WTC11 (cell line): ENCODE measurements around the gene INTS12. TPM values are rescaled to one million over a fixed set of nuclear protein-coding genes. Genes with fewer than 3 reads are reported as not detected.
A peak's percentile ranks its signal among the peaks of the same experiment; 100 is the strongest.

Source experiments
- ATAC-seq: fragments of 200-7000 bp; cut with Tn5 transposase; 2 replicates; pipeline ENCODE4 v1.10.0; 2021; ENCODE audit warnings: mild to moderate bottlenecking, moderate library complexity
- CTCF ChIA-PET: fragments of 300-600 bp; sonication (Branson Sonifier 250); formaldehyde crosslinking; loops from one replicate; lab custom pipeline; 2021; ENCODE audit warnings: antibody characterized with exemption; lab: Charles Lee
- POLR2A ChIA-PET: fragments of 350-600 bp; sonication (Branson Sonifier 250); formaldehyde crosslinking; loops from one replicate; lab custom pipeline; 2021; ENCODE audit warnings: antibody characterized with exemption; lab: Charles Lee
- DNase-seq: peaks from one replicate; pipeline ENCODE4 v3.0.0; 2021; ENCODE audit warnings: low spot score
- H3K27ac Mint-ChIP-seq: 2 replicates; pipeline ENCODE4 v1.8.0; 2021; ENCODE audit warnings: mixed read lengths
- H3K27me3 Mint-ChIP-seq: 2 replicates; pipeline ENCODE4 v1.8.0; 2021; ENCODE audit warnings: low read depth, mild to moderate bottlenecking, moderate library complexity, mixed read lengths
- H3K36me3 Mint-ChIP-seq: 2 replicates; pipeline ENCODE4 v1.8.0; 2021; ENCODE audit warnings: mixed read lengths
- H3K4me1 Mint-ChIP-seq: 2 replicates; pipeline ENCODE4 v1.8.0; 2022; ENCODE audit warnings: mixed read lengths
- H3K4me3 Mint-ChIP-seq: 2 replicates; pipeline ENCODE4 v1.8.0; 2021; ENCODE audit warnings: mild to moderate bottlenecking, moderate library complexity, mixed read lengths
- H3K9me3 Mint-ChIP-seq: 2 replicates; pipeline ENCODE4 v1.8.0; 2021; ENCODE audit warnings: mixed read lengths
- AR ChIP-seq: fragments of 250-450 bp; sonication (Bioruptor Pico); IDR thresholded peaks from 2 replicates; pipeline ENCODE4 v1.9.0; 2021; ENCODE audit warnings: mild to moderate bottlenecking
- ATF6 ChIP-seq: sonication (generic); formaldehyde crosslinking; IDR thresholded peaks from 2 replicates; pipeline ENCODE4 v1.8.1; 2023; ENCODE audit warnings: mild to moderate bottlenecking, missing genetic modification reagents
- CBFB ChIP-seq: sonication (generic); formaldehyde crosslinking; IDR thresholded peaks from 2 replicates; pipeline ENCODE4 v1.8.1; 2022; ENCODE audit warnings: mild to moderate bottlenecking, low read depth, missing genetic modification reagents
- CREB1 ChIP-seq: sonication (generic); formaldehyde crosslinking; IDR thresholded peaks from 2 replicates; pipeline ENCODE4 v1.8.0; 2023; ENCODE audit warnings: mild to moderate bottlenecking, missing genetic modification reagents
- ETV6 ChIP-seq: sonication (generic); formaldehyde crosslinking; IDR thresholded peaks from 2 replicates; pipeline ENCODE4 v1.8.1; 2022; ENCODE audit warnings: mild to moderate bottlenecking, missing genetic modification reagents
- FOXK1 ChIP-seq: sonication (generic); formaldehyde crosslinking; IDR thresholded peaks from 2 replicates; pipeline ENCODE4 v1.8.0; 2022; ENCODE audit warnings: mild to moderate bottlenecking, moderate library complexity, missing genetic modification reagents
- GABPB1 ChIP-seq: sonication (generic); formaldehyde crosslinking; IDR thresholded peaks from 2 replicates; pipeline ENCODE4 v1.8.1; 2023; ENCODE audit warnings: mild to moderate bottlenecking, missing genetic modification reagents
- GRHL2 ChIP-seq: fragments of 250-450 bp; sonication (Bioruptor Pico); IDR thresholded peaks from 2 replicates; pipeline ENCODE4 v1.8.0; 2022; ENCODE audit warnings: mild to moderate bottlenecking, moderate library complexity; ENCODE audit not compliant: insufficient replicate concordance, severe bottlenecking
- HMGXB4 ChIP-seq: sonication (generic); formaldehyde crosslinking; IDR thresholded peaks from 2 replicates; pipeline ENCODE4 v1.8.1; 2023; ENCODE audit warnings: mild to moderate bottlenecking, moderate library complexity, missing genetic modification reagents
- KAT7 ChIP-seq: sonication (generic); formaldehyde crosslinking; IDR thresholded peaks from 2 replicates; pipeline ENCODE4 v1.8.1; 2023; ENCODE audit warnings: missing genetic modification reagents, mild to moderate bottlenecking, borderline replicate concordance
- MXD4 ChIP-seq: fragments of 250-450 bp; sonication (Bioruptor Pico); IDR thresholded peaks from 2 replicates; pipeline ENCODE4 v1.8.0; 2021; ENCODE audit warnings: mild to moderate bottlenecking, moderate library complexity, borderline replicate concordance
- PREB ChIP-seq: sonication (generic); formaldehyde crosslinking; IDR thresholded peaks from 2 replicates; pipeline ENCODE4 v1.8.1; 2022; ENCODE audit warnings: mild to moderate bottlenecking, missing genetic modification reagents, moderate library complexity, borderline replicate concordance
- TEAD1 ChIP-seq: sonication (generic); formaldehyde crosslinking; IDR thresholded peaks from 2 replicates; pipeline ENCODE4 v1.8.0; 2022; ENCODE audit warnings: mild to moderate bottlenecking, missing genetic modification reagents
- total RNA-seq: library from RNA; stranded (reverse); gene quantifications from 3 replicates; pipeline ENCODE4 v1.2.3, GENCODE V29; 2021
- TF ChIP-seq, protein P1 (sequence below): sonication (generic); formaldehyde crosslinking; IDR thresholded peaks from 2 replicates; pipeline ENCODE4 v1.8.0; 2022; ENCODE audit warnings: mild to moderate bottlenecking, missing genetic modification reagents
- TF ChIP-seq, protein P2 (sequence below): fragments of 250-450 bp; sonication (Bioruptor Pico); IDR thresholded peaks from 2 replicates; pipeline ENCODE4 v1.9.0; 2021; ENCODE audit warnings: mild to moderate bottlenecking, borderline replicate concordance
- TF ChIP-seq, protein P3 (sequence below): sonication (generic); formaldehyde crosslinking; IDR thresholded peaks from 2 replicates; pipeline ENCODE4 v1.8.1; 2022; ENCODE audit warnings: missing genetic modification reagents, borderline replicate concordance
- TF ChIP-seq, protein P4 (sequence below): sonication (generic); formaldehyde crosslinking; IDR thresholded peaks from 2 replicates; pipeline ENCODE4 v1.8.1; 2022; ENCODE audit warnings: low read depth, missing genetic modification reagents, borderline replicate concordance

The INTS12 gene
- total RNA-seq, 1 experiment from 2014 or later = 10.0 TPM

GRCh38 chr4:105641845-105642244 is 66.6 kb downstream of the INTS12 start (continued):
- TF ChIP-seq, protein P1, sequence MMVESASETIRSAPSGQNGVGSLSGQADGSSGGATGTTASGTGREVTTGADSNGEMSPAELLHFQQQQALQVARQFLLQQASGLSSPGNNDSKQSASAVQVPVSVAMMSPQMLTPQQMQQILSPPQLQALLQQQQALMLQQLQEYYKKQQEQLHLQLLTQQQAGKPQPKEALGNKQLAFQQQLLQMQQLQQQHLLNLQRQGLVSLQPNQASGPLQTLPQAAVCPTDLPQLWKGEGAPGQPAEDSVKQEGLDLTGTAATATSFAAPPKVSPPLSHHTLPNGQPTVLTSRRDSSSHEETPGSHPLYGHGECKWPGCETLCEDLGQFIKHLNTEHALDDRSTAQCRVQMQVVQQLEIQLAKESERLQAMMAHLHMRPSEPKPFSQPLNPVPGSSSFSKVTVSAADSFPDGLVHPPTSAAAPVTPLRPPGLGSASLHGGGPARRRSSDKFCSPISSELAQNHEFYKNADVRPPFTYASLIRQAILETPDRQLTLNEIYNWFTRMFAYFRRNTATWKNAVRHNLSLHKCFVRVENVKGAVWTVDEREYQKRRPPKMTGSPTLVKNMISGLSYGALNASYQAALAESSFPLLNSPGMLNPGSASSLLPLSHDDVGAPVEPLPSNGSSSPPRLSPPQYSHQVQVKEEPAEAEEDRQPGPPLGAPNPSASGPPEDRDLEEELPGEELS (CRISPR knock-in tag) = no peak
- TF ChIP-seq CREB1 (CRISPR knock-in tag) (no peak), CBFB (CRISPR knock-in tag) (no peak), MXD4 (no peak), HMGXB4 (no peak)

GRCh38 chr4:105637408-105638176 is 70.9 kb downstream of the INTS12 start:
- POLR2A ChIA-PET = no interaction called here
- Mint-ChIP-seq H3K36me3 (no peaks in the 10 kb centered on the region), H3K27me3 (no peaks in the 10 kb centered on the region), H3K4me1 (peaks cover 10% of the 10 kb centered on the region), H3K9me3 (no peaks in the 10 kb centered on the region), H3K27ac (no peak overlapping the region), H3K4me3 (no peak overlapping the region)
- CTCF ChIA-PET = no interaction called here
- DNase-seq (no peak), ATAC-seq (peak; percentile 80)
- TF ChIP-seq, protein P2, sequence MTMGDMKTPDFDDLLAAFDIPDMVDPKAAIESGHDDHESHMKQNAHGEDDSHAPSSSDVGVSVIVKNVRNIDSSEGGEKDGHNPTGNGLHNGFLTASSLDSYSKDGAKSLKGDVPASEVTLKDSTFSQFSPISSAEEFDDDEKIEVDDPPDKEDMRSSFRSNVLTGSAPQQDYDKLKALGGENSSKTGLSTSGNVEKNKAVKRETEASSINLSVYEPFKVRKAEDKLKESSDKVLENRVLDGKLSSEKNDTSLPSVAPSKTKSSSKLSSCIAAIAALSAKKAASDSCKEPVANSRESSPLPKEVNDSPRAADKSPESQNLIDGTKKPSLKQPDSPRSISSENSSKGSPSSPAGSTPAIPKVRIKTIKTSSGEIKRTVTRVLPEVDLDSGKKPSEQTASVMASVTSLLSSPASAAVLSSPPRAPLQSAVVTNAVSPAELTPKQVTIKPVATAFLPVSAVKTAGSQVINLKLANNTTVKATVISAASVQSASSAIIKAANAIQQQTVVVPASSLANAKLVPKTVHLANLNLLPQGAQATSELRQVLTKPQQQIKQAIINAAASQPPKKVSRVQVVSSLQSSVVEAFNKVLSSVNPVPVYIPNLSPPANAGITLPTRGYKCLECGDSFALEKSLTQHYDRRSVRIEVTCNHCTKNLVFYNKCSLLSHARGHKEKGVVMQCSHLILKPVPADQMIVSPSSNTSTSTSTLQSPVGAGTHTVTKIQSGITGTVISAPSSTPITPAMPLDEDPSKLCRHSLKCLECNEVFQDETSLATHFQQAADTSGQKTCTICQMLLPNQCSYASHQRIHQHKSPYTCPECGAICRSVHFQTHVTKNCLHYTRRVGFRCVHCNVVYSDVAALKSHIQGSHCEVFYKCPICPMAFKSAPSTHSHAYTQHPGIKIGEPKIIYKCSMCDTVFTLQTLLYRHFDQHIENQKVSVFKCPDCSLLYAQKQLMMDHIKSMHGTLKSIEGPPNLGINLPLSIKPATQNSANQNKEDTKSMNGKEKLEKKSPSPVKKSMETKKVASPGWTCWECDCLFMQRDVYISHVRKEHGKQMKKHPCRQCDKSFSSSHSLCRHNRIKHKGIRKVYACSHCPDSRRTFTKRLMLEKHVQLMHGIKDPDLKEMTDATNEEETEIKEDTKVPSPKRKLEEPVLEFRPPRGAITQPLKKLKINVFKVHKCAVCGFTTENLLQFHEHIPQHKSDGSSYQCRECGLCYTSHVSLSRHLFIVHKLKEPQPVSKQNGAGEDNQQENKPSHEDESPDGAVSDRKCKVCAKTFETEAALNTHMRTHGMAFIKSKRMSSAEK (CRISPR knock-in tag) = no peak
- TF ChIP-seq ATF6 (CRISPR knock-in tag) (no peak), GRHL2 (CRISPR knock-in tag) (no peak), ETV6 (CRISPR knock-in tag) (no peak), PREB (CRISPR knock-in tag) (no peak), TEAD1 (CRISPR knock-in tag) (no peak), AR (CRISPR knock-in tag) (no peak), GABPB1 (CRISPR knock-in tag) (no peak), KAT7 (CRISPR knock-in tag) (no peak), FOXK1 (CRISPR knock-in tag) (no peak)
- TF ChIP-seq, protein P3, sequence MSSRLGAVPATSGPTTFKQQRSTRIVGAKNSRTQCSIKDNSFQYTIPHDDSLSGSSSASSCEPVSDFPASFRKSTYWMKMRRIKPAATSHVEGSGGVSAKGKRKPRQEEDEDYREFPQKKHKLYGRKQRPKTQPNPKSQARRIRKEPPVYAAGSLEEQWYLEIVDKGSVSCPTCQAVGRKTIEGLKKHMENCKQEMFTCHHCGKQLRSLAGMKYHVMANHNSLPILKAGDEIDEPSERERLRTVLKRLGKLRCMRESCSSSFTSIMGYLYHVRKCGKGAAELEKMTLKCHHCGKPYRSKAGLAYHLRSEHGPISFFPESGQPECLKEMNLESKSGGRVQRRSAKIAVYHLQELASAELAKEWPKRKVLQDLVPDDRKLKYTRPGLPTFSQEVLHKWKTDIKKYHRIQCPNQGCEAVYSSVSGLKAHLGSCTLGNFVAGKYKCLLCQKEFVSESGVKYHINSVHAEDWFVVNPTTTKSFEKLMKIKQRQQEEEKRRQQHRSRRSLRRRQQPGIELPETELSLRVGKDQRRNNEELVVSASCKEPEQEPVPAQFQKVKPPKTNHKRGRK (CRISPR knock-in tag) = no peak
- TF ChIP-seq, protein P4, sequence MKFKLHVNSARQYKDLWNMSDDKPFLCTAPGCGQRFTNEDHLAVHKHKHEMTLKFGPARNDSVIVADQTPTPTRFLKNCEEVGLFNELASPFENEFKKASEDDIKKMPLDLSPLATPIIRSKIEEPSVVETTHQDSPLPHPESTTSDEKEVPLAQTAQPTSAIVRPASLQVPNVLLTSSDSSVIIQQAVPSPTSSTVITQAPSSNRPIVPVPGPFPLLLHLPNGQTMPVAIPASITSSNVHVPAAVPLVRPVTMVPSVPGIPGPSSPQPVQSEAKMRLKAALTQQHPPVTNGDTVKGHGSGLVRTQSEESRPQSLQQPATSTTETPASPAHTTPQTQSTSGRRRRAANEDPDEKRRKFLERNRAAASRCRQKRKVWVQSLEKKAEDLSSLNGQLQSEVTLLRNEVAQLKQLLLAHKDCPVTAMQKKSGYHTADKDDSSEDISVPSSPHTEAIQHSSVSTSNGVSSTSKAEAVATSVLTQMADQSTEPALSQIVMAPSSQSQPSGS (CRISPR knock-in tag) = no peak
